GM18861 (cell line): ENCODE results near the gene IMPA2.
A peak's percentile ranks its signal among the peaks of the same experiment; 100 is the strongest.
"Not testable (repeated sequence)": the region's sequence is repeated elsewhere in the genome, so short reads cannot be mapped to it uniquely, and the experiment has no call there.

Experiments used
- ATAC-seq: cut with Tn5 transposase; IDR thresholded peaks from one replicate; pipeline ENCODE4 v1.9.1; 2021; ENCODE audit not compliant: unreplicated experiment

IMPA2 gene

DNA sequence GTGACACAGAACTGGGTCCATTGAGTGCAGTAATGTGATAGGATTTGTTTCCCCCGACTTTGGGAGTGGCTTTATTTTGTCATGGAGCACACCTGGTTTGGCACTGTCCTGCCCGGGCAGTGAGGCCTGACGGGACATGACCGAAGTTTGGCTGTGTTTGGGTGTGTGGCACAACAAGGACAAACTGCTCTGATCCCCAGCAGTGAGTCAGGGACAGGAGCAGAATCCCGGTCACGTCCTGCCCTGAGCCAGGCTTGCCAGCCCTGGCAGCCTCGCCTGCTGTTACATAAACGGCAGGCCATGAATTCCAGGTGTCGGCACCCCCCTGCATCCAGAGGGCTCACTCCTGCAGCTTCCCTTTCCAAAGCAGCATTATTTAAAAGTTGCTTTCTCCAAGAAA is 45.7 kb downstream of the IMPA2 start:
- no peak for ATAC-seq

DNA sequence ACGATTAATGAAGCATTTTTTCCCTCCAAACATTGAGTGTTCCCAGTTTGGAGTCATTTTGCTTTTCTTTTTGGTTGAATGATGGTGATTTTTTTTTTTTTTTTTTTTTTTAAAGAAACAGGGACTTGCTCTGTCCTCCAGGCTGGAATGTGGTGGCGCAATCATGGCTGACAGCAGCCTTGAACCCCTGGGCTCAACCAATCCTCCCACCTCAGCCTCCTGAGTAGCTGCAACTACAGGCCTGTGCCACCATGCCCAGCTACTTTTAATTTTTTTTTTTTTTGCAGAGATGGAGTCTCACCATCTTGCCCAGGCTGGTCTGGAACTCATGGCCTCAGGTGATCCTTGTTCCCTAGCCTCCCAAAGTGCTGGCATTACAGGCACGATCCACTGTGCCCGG is 46.2 kb downstream of the IMPA2 start:
- no peak for ATAC-seq

DNA sequence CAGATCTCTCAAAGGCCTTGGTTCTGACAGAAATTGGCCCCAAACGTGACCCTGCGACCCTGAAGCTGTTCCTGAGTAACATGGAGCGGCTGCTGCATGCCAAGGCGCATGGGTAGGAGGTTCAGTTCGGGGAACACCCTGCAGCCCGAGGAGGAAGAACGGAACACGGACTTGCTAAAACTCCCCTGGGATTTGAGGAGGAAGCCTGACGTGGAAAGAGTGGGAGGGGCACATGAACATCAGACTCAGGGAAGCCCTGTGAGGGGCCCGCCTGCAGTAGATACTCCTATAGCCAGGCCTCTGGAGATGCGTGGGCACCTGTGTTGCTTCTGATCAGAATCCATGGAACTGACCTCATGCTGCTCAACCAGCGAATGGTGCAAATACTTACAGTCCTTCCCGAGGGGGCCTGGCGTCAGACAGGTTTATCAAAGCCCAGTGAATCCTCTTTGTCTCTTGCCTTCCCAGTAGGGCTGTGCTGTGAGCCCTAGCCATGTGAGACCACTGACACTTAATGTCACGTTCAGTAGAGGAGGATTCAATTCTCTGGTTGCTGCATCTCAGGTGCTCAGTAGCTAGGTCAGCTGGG is 46.8 kb downstream of the IMPA2 start:
- ATAC-seq: no peak

DNA sequence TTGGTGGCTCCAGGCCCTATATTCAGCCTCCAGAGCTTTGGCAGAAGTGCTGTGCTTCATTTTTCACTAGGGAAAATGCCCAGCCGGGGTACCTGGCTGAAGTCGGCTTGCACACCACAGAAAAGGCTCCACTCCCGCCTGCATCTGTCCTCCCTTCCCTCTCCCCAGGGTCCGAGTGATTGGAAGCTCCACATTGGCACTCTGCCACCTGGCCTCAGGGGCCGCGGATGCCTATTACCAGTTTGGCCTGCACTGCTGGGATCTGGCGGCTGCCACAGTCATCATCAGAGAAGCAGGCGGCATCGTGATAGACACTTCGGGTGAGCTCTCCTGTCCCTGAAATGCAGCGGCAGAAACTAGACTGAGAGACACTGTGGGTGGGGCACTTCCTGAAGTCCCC is 47.4 kb downstream of the IMPA2 start:
- ATAC-seq: no peak

DNA sequence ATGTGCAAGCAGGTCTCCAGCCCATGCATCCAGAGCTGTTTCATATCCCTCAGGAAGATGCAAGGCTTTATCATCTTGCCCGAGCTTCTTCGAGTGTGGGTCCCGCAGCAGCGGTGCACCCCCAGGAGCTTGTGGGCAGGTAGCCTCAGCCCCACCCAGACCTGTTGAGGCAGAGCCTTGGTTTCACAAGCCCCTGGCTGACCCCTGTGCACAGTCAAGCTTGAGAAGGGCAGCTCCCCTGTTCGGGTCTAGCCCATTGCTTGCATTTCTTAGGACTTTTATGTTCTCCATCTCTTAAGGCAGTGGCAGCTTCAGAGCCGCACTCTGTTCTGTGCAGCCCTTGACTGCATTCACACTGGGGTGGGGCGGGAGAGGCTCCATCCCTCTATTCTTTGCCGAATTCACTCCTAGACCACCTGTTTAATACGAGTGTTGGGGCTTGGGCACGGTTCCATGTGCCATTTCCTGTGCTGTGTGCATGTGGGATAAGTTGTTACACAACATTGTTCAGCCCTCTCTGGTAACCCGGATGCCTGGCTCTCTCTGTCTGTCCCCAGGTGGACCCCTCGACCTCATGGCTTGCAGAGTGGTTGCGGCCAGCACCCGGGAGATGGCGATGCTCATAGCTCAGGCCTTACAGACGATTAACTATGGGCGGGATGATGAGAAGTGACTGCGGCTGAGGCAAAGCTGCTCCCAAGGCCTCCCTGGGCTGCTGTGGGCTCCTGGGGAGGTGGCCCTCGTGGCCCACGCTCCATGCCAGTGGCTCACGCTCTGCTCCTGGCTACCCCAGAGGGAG is 48.7 kb downstream of the IMPA2 start:
- no peak for ATAC-seq

DNA sequence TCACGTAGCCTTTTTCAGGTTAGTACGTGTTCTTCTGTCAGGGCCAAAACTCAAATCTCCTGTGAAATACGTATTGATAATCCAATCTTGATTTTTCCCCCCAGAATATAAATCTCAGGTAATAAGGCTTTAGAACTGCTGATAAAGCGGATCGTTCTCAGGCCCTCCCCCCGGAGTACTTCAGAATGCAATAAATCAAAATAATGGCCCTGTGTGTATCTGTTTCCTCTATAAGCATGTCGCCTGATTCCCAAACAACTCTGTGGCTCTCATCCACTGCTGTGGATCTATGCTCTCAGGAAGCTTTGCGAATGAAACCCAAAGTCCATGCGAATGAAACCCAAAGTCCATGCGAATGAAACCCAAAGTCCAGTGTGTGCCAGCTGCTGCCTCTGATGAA is 49.4 kb downstream of the IMPA2 start:
- ATAC-seq: no peak

DNA sequence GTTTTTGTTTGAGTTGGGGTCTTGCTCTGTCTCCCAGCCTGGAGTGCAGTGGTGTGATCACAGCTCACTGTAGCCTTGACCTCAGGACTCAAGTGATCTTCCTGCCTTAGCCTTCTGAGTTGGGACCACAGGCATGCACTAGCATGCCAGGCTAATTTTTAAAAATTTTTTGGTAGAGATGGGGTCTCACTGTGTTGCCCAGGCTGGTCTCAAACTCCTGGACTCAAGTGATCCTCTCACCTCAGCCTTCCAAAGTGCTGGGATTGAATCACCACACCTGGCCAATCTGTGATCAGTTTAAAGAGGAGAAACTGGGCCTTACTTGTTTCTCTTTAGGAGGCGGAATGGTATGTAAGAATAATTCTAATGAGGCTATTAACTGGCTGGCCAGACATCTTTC is 49.9 kb downstream of the IMPA2 start:
- ATAC-seq: no peak

DNA sequence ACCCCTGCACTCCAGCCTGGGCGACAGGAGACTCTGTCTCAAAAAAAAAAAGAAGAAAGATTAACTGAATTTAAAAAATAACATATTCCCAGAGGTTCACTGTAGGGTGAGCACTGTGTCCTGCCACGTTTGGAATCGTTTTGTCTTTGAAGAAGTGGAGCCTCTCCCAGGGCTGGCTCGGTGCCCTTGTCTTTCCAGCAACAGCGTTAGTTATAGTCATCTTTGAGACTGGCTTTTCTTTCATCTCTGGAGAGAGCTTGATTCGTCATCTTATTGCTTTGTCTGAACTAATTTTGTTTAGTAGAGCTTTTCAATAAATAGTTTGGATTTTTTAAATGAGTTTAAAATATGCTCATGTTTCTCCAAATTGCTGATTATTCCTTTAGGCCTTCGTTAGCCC is 50.5 kb downstream of the IMPA2 start:
- no peak for ATAC-seq

DNA sequence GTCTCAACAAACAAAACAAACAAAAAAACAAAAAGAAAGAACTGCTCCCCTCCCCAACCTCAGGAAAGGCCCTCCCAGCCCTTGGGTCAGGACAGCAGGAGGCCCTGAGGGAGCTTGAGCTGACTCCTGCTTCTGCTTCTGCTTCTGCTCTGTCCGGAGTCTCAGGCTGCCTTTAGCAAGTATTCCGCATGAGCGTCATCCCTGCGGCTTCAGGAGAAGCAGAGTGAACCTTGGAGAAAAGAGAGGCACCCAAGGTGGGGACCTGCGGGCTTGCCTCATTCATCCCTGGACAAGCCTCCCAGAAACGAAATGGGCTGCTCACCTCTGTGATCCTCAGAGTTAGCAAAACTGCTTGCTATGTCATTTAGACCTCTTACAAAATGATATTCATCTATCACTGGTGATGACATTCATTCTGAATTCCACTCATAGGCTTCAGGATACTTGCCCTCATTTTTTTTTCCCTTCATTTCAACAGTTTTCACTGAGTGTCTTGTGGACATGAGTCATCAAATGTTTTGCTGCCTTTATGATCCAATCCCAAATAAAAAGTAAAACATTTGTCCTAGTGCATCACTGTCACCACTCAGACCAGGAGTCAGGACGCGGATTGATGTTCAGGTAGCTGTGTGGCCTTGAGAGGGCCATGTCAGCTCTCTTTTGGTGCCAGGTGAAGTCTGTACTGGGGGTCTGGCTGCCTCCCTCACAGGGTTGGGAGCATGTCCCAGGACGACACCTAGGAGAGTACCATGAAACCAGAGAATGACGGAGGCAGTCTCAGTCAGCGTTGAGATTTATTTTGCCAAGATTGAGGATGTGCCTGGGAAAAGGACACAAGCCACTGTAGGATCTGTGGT is 51.7 kb downstream of the IMPA2 start:
- ATAC-seq: no peak

DNA sequence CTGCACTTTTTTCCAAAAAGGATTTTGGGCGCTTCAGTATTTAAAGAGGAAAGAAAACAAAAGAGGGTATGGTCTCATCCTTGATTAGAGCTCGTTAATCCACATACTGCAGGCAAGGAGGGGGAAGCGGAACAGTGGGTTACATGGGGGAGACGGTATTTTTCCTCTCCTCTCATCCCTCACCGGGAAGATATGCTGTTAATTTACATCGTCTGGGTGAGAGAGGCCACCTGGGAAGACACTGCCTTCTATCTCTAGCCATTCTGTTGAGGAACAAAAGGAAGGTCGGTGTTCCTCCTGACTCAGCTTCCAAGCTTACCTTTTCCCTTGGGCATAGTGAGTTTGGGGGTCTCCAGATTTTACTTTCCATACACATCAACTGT is 52.3 kb downstream of the IMPA2 start:
- no peak for ATAC-seq

DNA sequence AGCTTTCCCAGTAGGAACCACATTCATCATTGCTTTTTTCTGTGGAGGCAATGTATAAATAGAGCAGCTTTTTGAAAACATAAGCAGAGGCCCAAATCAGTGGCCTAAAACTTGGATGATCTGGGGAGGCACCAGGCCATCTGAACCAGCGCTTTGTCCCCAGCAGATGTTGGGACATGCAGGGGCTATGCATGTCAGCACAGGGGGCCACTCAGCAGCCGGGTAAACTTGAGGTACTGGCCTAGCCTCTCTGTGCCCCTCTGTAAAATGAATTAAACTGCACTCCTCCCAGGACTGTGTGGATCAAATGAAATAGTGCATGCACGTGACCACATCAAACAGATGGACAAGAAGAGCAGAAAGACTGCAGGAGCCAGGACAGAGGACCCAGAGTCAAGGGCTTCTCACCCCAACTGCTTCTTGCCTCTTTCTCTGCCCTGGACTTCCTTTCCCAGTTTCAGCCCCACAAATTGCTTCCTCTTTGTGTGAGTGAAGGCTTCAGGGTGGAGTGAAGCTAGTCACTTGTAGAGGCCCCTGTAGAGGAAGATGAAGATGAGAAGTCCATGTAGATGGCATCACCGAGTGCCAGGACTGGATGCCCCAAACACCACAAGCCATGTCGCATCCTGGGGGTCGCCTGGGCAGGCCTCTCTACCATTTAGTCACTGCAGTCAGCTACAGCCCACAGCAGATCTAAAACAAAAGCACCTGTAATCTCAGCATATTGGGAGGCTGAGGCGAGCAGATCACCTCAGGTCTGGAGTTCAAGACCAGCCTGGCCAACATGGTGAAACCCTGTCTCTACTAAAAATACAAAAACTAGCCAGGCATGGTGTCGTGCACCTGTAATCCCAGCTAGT is 53.2 kb downstream of the IMPA2 start:
- no peak for ATAC-seq

DNA sequence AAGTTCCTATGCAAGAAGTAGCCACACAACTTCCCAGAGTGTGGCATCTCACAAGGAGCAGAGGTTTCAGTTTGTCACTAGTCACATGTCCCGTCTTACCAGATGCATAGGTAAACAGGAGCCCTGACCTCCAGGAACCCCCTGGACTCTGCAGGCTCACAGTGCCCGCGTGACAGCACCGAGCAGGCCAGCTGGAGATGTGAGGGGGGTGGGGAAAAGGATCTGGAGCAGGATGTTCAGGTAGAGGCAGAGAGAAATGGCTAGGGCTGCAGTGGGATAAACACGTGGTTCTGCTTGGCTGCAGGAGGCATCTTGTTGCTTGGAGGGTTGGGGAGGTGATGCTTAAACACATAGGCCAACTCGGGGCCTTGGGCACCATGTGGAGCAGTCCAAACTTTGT is 54.2 kb downstream of the IMPA2 start:
- no peak for ATAC-seq

DNA sequence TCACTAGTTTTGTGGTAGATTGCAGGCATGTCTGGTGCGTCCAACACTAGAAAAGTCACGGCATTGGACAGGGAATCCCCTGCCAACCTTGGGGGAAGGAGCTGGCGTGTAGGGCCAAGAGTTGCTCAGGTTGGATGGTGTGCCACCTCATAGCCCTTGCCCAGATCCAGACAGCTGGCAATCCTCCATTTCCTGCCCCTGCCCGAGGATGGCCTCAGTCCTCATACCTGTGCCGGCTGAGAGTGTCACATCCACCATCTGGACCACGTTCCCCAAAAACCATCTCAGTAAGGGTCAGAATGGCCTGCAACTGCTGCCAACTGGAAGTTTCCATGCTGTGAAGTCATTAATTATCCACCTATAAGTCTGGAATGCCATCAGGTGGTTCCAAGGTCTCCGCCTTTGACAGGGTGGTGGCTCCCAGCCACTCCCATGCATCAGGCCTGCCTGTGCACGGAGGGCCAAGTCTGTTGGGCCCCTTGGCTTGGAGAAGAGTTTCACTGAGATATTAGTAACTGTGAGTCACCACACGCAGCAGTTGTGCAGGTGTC is 55.0 kb downstream of the IMPA2 start:
- no peak for ATAC-seq

DNA sequence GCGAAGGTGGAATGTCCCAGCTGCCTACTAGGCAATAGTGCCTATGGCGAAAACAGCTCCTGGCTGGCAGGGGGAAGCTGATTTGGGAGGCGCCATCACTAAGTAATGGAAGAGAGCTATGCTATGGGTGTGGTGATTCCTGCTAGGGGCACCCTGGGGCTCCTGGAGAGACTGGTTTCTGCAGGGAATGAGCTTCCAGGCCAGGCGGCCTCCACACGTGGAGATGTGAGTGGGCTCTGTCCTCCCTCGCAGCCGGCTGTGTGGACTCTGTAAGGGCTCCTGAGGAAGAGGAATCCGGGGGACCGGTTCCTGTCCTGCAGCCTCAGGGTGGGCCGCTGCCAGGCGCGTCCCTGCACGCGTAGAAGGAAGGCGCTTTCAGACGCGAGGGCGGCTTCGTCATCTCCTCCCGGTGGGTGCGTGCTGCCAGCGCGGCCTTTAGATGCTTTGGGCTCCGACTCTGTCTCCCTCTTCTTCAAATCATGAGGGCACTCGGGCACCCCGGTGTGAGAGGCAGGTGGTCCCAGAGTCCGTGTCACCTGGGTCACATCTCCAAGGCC is 56.9 kb downstream of the IMPA2 start:
- ATAC-seq: no peak

DNA sequence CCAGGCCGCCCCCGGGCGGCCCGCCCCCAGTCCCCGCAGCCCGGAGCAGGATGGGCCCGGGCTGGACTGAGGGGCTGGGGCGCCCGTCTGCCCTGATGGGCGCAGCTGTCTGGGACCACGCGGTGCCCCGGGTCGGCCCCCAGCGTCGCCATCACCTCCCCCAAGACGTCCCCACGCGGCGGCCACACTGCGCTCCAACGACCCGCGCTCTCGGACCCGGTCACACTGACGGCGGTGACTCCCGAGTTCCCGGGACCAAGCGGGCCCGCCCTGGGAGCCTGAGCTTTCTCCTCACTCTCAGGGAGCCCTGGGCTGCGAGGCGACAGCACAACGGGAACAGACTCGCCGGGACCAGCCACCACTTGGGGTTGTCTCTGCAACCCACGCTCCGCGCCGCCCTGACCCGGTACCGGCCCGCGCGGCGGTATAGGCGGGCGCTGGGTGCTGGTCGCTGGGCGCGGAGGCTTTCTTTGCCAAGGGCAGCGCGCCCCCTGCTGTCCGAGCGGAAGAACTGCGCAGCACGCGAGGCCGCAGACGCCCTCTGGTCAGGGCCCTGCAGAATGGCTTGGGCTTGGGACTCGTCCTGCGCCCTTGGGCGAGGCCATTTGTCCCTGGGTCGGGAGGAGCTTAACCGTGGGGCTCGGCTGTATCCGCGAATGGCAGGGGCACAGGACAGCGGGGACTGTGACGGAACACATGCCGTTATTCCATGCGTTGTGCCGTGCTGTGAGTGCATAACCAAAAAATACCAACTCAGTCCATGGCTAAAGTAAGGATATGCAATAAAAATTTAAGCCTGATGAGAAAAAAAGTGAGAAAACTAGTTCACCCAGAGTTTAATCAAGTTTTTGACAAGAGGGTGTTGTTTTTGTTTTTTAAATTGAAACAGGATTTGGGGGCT is 57.6 kb downstream of the IMPA2 start:
- ATAC-seq: peak; percentile 69

DNA sequence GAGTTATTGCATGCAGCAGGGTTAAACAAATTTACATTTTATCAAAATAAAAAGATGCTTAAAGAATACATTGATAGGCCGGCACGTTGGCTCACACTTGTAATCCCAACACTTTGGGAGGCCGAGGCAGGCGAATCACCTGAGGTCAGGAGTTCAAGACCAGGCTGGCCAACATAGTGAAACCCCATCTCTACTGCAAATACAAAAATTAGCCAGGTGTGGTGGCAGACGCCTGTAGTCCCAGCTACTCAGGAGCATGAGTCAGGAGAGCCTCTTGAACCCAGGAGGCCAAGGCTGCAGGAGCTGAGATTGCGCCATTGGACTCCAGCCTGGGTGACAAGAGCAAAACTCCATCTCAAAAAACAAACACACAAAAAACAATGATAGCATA is 58.2 kb downstream of the IMPA2 start:
- ATAC-seq: not testable (repeated sequence)

DNA sequence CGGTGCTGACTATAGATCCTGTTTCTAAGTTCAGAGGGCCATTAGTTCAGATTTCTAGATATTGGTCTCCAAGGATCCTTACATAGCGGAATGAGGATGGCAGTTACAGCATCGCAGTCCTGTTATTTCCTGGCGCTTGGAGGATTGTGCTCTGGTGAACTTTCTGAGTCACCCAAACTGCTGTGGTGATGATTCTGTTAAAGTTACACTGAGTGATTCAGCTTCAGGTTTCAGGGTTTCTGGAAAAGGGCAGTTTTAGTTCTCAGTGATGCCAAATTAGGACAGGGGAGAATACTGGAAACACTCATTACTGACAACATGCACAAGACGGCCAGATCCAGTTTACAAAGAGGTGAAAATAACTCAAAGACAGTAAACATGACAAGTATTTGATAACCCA is 60.3 kb downstream of the IMPA2 start:
- ATAC-seq: peak; percentile 40

DNA sequence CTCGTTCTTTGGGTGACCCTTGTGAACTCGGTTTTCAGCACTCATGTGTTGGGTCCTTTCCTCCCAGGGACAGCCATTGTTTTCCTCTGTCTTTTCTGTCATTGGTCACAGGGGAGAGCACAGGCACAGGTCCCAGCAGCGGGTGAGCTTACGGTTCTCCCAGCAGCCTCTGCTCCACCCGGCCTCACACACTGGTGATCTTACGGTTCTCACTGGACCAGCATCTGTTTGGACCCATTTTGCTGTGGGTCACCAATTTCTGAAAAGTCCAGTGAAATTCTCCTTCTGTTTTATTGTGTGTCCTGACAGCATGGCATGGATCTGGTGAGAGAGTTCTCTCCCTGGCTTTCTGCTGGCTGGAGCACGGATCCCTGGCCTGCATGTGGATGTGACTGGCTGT is 62.5 kb downstream of the IMPA2 start:
- ATAC-seq: no peak

DNA sequence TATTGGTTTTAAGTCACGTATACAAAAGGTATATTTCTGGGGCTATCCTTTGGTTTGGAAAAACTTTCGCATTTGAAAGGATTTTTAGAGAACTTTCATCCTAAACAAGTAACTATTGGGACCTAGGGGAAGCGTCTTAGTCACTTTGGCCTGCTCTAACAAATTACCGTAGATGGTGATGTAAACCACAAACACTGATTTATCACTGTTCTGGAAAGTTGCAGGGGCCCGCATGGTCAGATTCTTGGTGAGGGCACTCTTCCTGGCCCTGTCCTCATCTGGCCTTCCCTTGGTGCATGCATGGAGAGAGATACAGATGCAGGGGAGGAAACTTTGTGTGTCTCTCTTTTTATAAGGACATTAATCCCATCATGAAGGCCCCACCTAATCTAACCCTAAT is 63.3 kb downstream of the IMPA2 start:
- ATAC-seq: no peak
